A673 (cell line): Measurements from ENCODE around the gene TTYH1. TPM values are rescaled to one million over a fixed set of nuclear protein-coding genes. Genes with fewer than 3 reads are reported as not detected.

Experiments used
- BruUV-seq: library from RNA; stranded (reverse); fragments of 400-500 nt; replicated peaks from 2 replicates; lab custom pipeline; 2021; lab: Mats Ljungman, UMichigan
- CTCF ChIA-PET: fragments of 300-600 bp; sonication (Branson Sonifier 250); formaldehyde crosslinking; loops from one replicate; lab custom pipeline; 2022; ENCODE audit warnings: antibody characterized with exemption; lab: Charles Lee
- POLR2A ChIA-PET: fragments of 300-600 bp; sonication (Branson Sonifier 250); formaldehyde crosslinking; loops from one replicate; lab custom pipeline; 2022; ENCODE audit warnings: antibody characterized with exemption; ENCODE audit not compliant: low non-redundant PET; lab: Charles Lee
- DNase-seq: peaks from one replicate; pipeline ENCODE4 v3.0.0-alpha.2; 2015; ENCODE audit warnings: low spot score
- H3K27ac ChIP-seq: fragments of 200-600 bp; sonication (generic); 2 replicates; pipeline ENCODE4 v1.5.1; 2016; ENCODE audit warnings: mixed run types, low read depth, mild to moderate bottlenecking, mixed read lengths, antibody characterized with exemption, low read length; ENCODE audit not compliant: poor library complexity, severe bottlenecking
- H3K27me3 ChIP-seq: fragments of 200-600 bp; sonication (generic); replicated peaks from 2 replicates; pipeline ENCODE4 v1.6.1; 2017; ENCODE audit warnings: mixed run types, low read depth, mild to moderate bottlenecking, mixed read lengths, antibody characterized with exemption, low read length; ENCODE audit not compliant: insufficient read depth, poor library complexity
- H3K36me3 ChIP-seq: fragments of 200-600 bp; sonication (generic); 2 replicates; pipeline ENCODE4 v1.6.1; 2016; ENCODE audit warnings: mixed run types, mild to moderate bottlenecking, mixed read lengths, antibody characterized with exemption, low read length; ENCODE audit not compliant: insufficient read depth, poor library complexity, severe bottlenecking
- H3K4me1 ChIP-seq: fragments of 200-600 bp; sonication (generic); 2 replicates; pipeline ENCODE4 v1.6.1; 2017; ENCODE audit warnings: mixed run types, mild to moderate bottlenecking, mixed read lengths, antibody characterized with exemption, low read length; ENCODE audit not compliant: insufficient read depth, poor library complexity, severe bottlenecking
- H3K4me3 ChIP-seq: fragments of 200-600 bp; sonication (generic); 2 replicates; pipeline ENCODE4 v1.5.1; 2016; ENCODE audit warnings: low read depth, mixed run types, mild to moderate bottlenecking, mixed read lengths, low read length; ENCODE audit not compliant: poor library complexity, severe bottlenecking
- H3K9me3 ChIP-seq: fragments of 200-600 bp; sonication (generic); 2 replicates; pipeline ENCODE4 v1.6.1; 2016; ENCODE audit warnings: mixed run types, low read depth, mild to moderate bottlenecking, mixed read lengths, antibody characterized with exemption, low read length; ENCODE audit not compliant: poor library complexity, severe bottlenecking
- EZH2 ChIP-seq: fragments of 200-600 bp; sonication (generic); IDR thresholded peaks from 2 replicates; pipeline ENCODE4 v1.6.1; 2017; ENCODE audit warnings: borderline replicate concordance, low read depth, mild to moderate bottlenecking, mixed read lengths, antibody characterized with exemption, low read length; ENCODE audit not compliant: poor library complexity, severe bottlenecking
- intact Hi-C: fragments of 100-400 bp; cut with micrococcal nuclease; formaldehyde crosslinking; loops from one replicate; pipeline ENCODE4 v1.10.0; 2022; ENCODE audit not compliant: unreplicated experiment
- total RNA-seq: library from RNA; stranded (reverse); gene quantifications from 2 replicates; pipeline ENCODE4 v1.2.3, GENCODE V29; 2021
- TF ChIP-seq, protein P1 (sequence below): fragments of 300-800, 200-600 bp; sonication (generic); conservative IDR thresholded peaks from 2 replicates; pipeline ENCODE4 v1.5.1; 2017; ENCODE audit warnings: low read depth, mild to moderate bottlenecking, antibody characterized with exemption, low read length, moderate library complexity, mixed read lengths

Gene TTYH1
- total RNA-seq, 1 experiment from 2014 or later = 3.0 TPM

DNA sequence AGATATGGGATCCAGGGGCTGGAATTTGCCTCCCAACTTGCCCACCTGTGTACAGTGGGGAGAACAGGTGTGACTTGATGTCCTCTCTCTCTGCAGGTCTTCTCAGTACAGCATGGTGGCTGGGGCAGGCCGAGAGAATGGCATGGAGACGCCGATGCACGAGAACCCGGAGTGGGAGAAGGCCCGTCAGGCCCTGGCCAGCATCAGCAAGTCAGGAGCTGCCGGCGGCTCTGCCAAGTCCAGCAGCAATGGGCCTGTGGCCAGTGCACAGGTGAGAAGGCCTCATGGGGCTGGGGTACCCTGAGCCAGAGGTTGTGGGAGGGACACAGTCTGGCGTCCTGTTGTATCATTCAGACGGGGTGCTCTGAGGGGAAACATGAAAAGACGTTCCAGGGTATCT, 36.7 kb downstream of the TTYH1 start:
- intact Hi-C loops = no loop called here
- BruUV-seq = no TSS peak
- peaks cover 14% of the 10 kb centered on the region for H3K4me1 ChIP-seq
- peaks cover 63% of the 10 kb centered on the region for H3K36me3 ChIP-seq
- DNase-seq = no peak
- no peak overlapping the region for H3K4me3 ChIP-seq
- TF ChIP-seq EZH2 = no peak
- TF ChIP-seq, protein P1, sequence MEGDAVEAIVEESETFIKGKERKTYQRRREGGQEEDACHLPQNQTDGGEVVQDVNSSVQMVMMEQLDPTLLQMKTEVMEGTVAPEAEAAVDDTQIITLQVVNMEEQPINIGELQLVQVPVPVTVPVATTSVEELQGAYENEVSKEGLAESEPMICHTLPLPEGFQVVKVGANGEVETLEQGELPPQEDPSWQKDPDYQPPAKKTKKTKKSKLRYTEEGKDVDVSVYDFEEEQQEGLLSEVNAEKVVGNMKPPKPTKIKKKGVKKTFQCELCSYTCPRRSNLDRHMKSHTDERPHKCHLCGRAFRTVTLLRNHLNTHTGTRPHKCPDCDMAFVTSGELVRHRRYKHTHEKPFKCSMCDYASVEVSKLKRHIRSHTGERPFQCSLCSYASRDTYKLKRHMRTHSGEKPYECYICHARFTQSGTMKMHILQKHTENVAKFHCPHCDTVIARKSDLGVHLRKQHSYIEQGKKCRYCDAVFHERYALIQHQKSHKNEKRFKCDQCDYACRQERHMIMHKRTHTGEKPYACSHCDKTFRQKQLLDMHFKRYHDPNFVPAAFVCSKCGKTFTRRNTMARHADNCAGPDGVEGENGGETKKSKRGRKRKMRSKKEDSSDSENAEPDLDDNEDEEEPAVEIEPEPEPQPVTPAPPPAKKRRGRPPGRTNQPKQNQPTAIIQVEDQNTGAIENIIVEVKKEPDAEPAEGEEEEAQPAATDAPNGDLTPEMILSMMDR = no peak
- ChIA-PET CTCF (no interaction called here), POLR2A (no interaction called here)
- no peaks in the 10 kb centered on the region for H3K9me3 ChIP-seq
- H3K27me3 ChIP-seq = no peaks in the 10 kb centered on the region
- H3K27ac ChIP-seq = no peak overlapping the region

DNA sequence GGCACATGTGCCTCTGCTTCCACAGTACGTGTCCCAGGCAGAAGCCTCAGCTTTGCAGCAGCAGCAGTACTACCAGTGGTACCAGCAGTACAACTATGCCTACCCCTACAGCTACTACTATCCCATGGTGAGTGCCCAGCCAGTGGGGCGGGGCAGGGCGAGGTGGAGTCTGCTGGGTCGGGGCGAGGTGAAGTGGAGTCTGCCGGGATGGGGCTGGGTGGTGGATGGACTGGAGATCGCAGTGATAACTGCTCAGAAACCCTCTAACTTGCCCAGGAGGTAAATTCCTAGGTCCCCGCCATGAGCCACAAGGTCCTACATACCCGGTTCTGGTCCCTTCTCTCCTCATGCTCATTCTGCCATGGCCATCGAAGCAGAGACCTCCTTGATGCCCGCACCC, 37.4 kb downstream of the TTYH1 start:
- no peak for TF ChIP-seq EZH2
- TF ChIP-seq, protein P1 = no peak
- no peak overlapping the region for H3K4me3 ChIP-seq
- H3K27me3 ChIP-seq = no peaks in the 10 kb centered on the region
- no TSS peak for BruUV-seq
- no peak overlapping the region for H3K27ac ChIP-seq
- H3K9me3 ChIP-seq = no peaks in the 10 kb centered on the region
- peaks cover 11% of the 10 kb centered on the region for H3K4me1 ChIP-seq
- intact Hi-C loops = no loop called here
- peaks cover 68% of the 10 kb centered on the region for H3K36me3 ChIP-seq
- CTCF ChIA-PET = no interaction called here
- POLR2A ChIA-PET = no interaction called here
- no peak for DNase-seq

DNA sequence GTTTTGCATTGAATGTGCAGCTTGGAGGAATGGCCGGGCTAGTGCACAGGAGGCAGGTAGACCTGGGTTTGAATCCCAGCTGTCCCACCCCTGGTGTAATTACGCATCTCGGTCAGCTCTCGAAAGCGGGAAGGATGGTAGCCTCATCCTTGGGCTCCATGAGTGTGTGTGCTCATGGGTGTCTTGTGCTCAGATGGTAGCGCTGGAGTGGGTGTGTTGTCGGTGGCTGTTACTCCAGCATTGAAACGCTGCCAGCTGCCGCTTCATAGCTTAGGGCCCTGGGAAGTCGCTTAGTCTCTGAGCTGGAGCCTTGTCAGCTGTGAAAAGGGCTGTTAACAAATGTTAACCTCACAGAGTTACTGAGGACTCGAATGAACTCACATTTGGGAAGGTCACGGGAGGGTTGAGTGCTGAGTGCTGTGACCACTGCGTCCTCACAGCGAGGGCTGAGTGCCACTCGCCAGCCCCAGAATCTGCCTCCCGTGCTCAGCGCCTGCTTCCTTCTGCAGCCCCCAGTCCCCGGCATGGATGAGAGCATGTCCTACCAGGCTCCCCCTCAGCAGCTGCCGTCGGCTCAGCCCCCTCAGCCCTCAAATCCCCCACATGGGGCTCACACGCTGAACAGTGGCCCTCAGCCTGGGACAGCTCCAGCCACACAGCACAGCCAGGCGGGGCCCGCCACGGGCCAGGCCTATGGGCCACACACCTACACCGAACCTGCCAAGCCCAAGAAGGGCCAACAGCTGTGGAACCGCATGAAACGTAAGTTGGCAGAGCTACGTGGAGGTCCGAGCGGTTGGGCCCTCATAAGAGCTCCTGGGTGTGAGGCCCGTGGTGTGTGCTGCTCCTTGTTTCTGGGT, 38.9 kb downstream of the TTYH1 start:
- no peak for DNase-seq
- CTCF ChIA-PET = no interaction called here
- H3K4me1 ChIP-seq = peaks cover 11% of the 10 kb centered on the region
- TF ChIP-seq EZH2 = no peak
- TF ChIP-seq, protein P1 = no peak
- POLR2A ChIA-PET = interaction anchor here (0.6 kb wide), 1 partner anchor 15 kb away, joined by 3 read pairs; no protein-coding TSS in a partner anchor
- no peak overlapping the region for H3K4me3 ChIP-seq
- intact Hi-C loops = no loop called here
- no peaks in the 10 kb centered on the region for H3K27me3 ChIP-seq
- no peak overlapping the region for H3K27ac ChIP-seq
- no TSS peak for BruUV-seq
- H3K36me3 ChIP-seq = peaks cover 83% of the 10 kb centered on the region
- H3K9me3 ChIP-seq = no peaks in the 10 kb centered on the region
